IMR-90 (cell line): ENCODE measurements around the gene UNC79. TPM values are rescaled to one million over a fixed set of nuclear protein-coding genes. Genes with fewer than 3 reads are reported as not detected.

Experiments
- ATAC-seq: fragments of 200-7000 bp; cut with Tn5 transposase; 2 replicates; pipeline ENCODE4 v1.9.1; 2020; ENCODE audit warnings: low read depth, mild to moderate bottlenecking, moderate library complexity
- BruUV-seq: library from RNA; stranded (reverse); fragments of 400-500 nt; replicated peaks from 2 replicates; lab custom pipeline; 2021; lab: Mats Ljungman, UMichigan
- CTCF ChIA-PET: fragments of 300-600 bp; formaldehyde crosslinking; extraction: SDS; loops from one replicate; lab custom pipeline; 2021; ENCODE audit warnings: antibody characterized with exemption; lab: Yijun Ruan, JAX
- POLR2A ChIA-PET: fragments of 300-600 bp; sonication (Branson Sonifier 250); formaldehyde crosslinking; loops from one replicate; lab custom pipeline; 2022; ENCODE audit warnings: antibody characterized with exemption; ENCODE audit not compliant: unreplicated experiment; lab: Charles Lee
- DNase-seq: peaks from one replicate; pipeline ENCODE4 v3.0.0; 2013
- H2AFZ ChIP-seq: replicated peaks from 2 replicates; pipeline ENCODE3; 2013; ENCODE audit warnings: low read length, mild to moderate bottlenecking; ENCODE audit not compliant: poor library complexity
- H2AK5ac ChIP-seq: 2 replicates; pipeline ENCODE4 v1.6.1; 2013; ENCODE audit warnings: low read depth, low read length, inconsistent platforms
- H2AK9ac ChIP-seq: replicated peaks from 2 replicates; pipeline ENCODE3; 2013; ENCODE audit warnings: mild to moderate bottlenecking, low read depth, low read length, moderate library complexity; ENCODE audit not compliant: poor library complexity
- H2BK120ac ChIP-seq: 2 replicates; pipeline ENCODE4 v1.6.1; 2013; ENCODE audit warnings: low read depth, low read length, inconsistent platforms
- H2BK15ac ChIP-seq: 3 replicates; pipeline ENCODE4 v1.6.1; 2013; ENCODE audit warnings: low read depth, low read length, inconsistent platforms
- H2BK20ac ChIP-seq: 2 replicates; pipeline ENCODE4 v1.6.1; 2013; ENCODE audit warnings: low read depth, mild to moderate bottlenecking, inconsistent platforms, low read length, moderate library complexity
- H2BK5ac ChIP-seq: 2 replicates; pipeline ENCODE4 v1.6.1; 2013; ENCODE audit warnings: mild to moderate bottlenecking, low read depth, low read length, inconsistent platforms; ENCODE audit not compliant: poor library complexity, severe bottlenecking
- H3K14ac ChIP-seq: replicated peaks from 2 replicates; pipeline ENCODE4 v1.6.1; 2013; ENCODE audit warnings: low read depth, low read length, inconsistent platforms
- H3K18ac ChIP-seq: 2 replicates; pipeline ENCODE4 v1.6.1; 2013; ENCODE audit warnings: low read depth, low read length, control low read depth
- H3K23ac ChIP-seq: 2 replicates; pipeline ENCODE4 v1.6.1; 2013; ENCODE audit warnings: low read depth, low read length, inconsistent platforms
- H3K27ac ChIP-seq: 2 replicates; pipeline ENCODE4 v1.5.1; 2013; ENCODE audit warnings: mild to moderate bottlenecking, control low read depth, low read length; ENCODE audit not compliant: insufficient read depth
- H3K27me3 ChIP-seq: 2 replicates; pipeline ENCODE4 v1.6.1; 2013; ENCODE audit warnings: low read length; ENCODE audit not compliant: control insufficient read depth, insufficient read depth
- H3K36me3 ChIP-seq: 2 replicates; pipeline ENCODE4 v1.6.1; 2013; ENCODE audit warnings: low read length, mixed read lengths; ENCODE audit not compliant: control insufficient read depth, insufficient read depth
- H3K4ac ChIP-seq: 2 replicates; pipeline ENCODE4 v1.6.1; 2013; ENCODE audit warnings: low read depth, low read length, inconsistent platforms
- H3K4me1 ChIP-seq: 2 replicates; pipeline ENCODE4 v1.6.1; 2013; ENCODE audit warnings: low read length, mixed read lengths; ENCODE audit not compliant: control insufficient read depth, insufficient read depth
- H3K4me2 ChIP-seq: 2 replicates; pipeline ENCODE4 v1.6.1; 2013; ENCODE audit warnings: low read depth, mild to moderate bottlenecking, control low read depth, low read length, moderate library complexity
- H3K4me3 ChIP-seq: 2 replicates; pipeline ENCODE4 v1.5.1; 2013; ENCODE audit warnings: low read depth, mild to moderate bottlenecking, control low read depth, low read length, moderate library complexity; ENCODE audit not compliant: insufficient read depth
- H3K56ac ChIP-seq: 2 replicates; pipeline ENCODE4 v1.6.1; 2013; ENCODE audit warnings: low read length, inconsistent platforms; ENCODE audit not compliant: insufficient read depth; ENCODE audit errors: extremely low read depth
- H3K79me1 ChIP-seq, 2 experiments: 2 replicates each; pipeline ENCODE4 v1.6.1; 2013; ENCODE audit warnings: low read length in 2 of 2, inconsistent platforms in 1 of 2, low read depth in 1 of 2
- H3K9ac ChIP-seq: 2 replicates; pipeline ENCODE4 v1.6.1; 2013; ENCODE audit warnings: low read depth, low read length, control low read depth
- H3K9me1 ChIP-seq: 2 replicates; pipeline ENCODE4 v1.6.1; 2013; ENCODE audit warnings: low read length, inconsistent platforms; ENCODE audit not compliant: insufficient read depth
- H3K9me3 ChIP-seq: 2 replicates; pipeline ENCODE4 v1.6.1; 2013; ENCODE audit warnings: low read length; ENCODE audit not compliant: control insufficient read depth, insufficient read depth
- H4K20me1 ChIP-seq: 2 replicates; pipeline ENCODE4 v1.6.1; 2013; ENCODE audit warnings: low read length, inconsistent platforms; ENCODE audit not compliant: insufficient read depth
- H4K5ac ChIP-seq: 2 replicates; pipeline ENCODE4 v1.6.1; 2013; ENCODE audit warnings: mild to moderate bottlenecking, low read depth, low read length, control low read depth
- H4K8ac ChIP-seq, 2 experiments: 2 replicates each; pipeline ENCODE4 v1.6.1; 2013; ENCODE audit warnings: low read depth in 2 of 2, low read length in 2 of 2, control low read depth in 1 of 2, inconsistent platforms in 1 of 2
- H4K91ac ChIP-seq: 2 replicates; pipeline ENCODE4 v1.6.1; 2013; ENCODE audit warnings: low read depth, low read length, inconsistent platforms; ENCODE audit not compliant: insufficient read depth
- BHLHE40 ChIP-seq: fragments of 150-350 bp; IDR thresholded peaks from 2 replicates; pipeline ENCODE4 v1.6.1; 2016; ENCODE audit warnings: mild to moderate bottlenecking, low read depth, low read length
- FOS ChIP-seq: fragments of 150-350 bp; IDR thresholded peaks from 2 replicates; pipeline ENCODE4 v1.6.1; 2016; ENCODE audit warnings: low read depth, low read length
- MAZ ChIP-seq: IDR thresholded peaks from 2 replicates; pipeline ENCODE4 v1.6.1; 2012; ENCODE audit warnings: low read depth, mild to moderate bottlenecking, low read length, improper control_type of control experiment, moderate library complexity, borderline replicate concordance
- MXI1 ChIP-seq: IDR thresholded peaks from 2 replicates; pipeline ENCODE4 v1.6.1; 2012; ENCODE audit warnings: low read depth, mild to moderate bottlenecking, low read length, moderate library complexity, borderline replicate concordance
- NFE2L2 ChIP-seq: fragments of 150-350 bp; IDR thresholded peaks from 2 replicates; pipeline ENCODE4 v1.6.1; 2016; ENCODE audit warnings: low read depth, mild to moderate bottlenecking, low read length
- WGBS, 2 experiments: methylation state at CpG; one replicate each; pipeline versions ENCODE4 v1.1.5 to v1.1.7; 2013; ENCODE audit warnings: missing lambda C conversion rate in 2 of 2; ENCODE audit not compliant: insufficient read length in 1 of 2; ENCODE audit errors: extremely low coverage in 2 of 2; 5-methylcytosine and 5-hydroxymethylcytosine counted together
- dilution Hi-C: fragments of 300-500 bp; cut with HindIII; formaldehyde crosslinking; loops from one replicate; pipeline ENCODE4 v1.14.3; 2018; ENCODE audit warnings: low sequenced_read_pairs; ENCODE audit not compliant: unreplicated experiment
- in situ Hi-C: fragments of 300-500 bp; cut with MboI; formaldehyde crosslinking; loops from 3 replicates; pipeline ENCODE4 v1.14.3; 2019; ENCODE audit warnings: low sequenced_read_pairs, inconsistent platforms, mixed read lengths
- intact Hi-C: fragments of 100-400 bp; cut with micrococcal nuclease; formaldehyde crosslinking; loops from 2 replicates; pipeline ENCODE4 v1.10.0; 2022
- polyA plus RNA-seq, 3 experiments: library from polyadenylated mRNA; depleted of rRNA; stranded (reverse); fragments of >200 nt; gene quantifications; 2 replicates each; pipeline ENCODE4 v1.2.3, GENCODE V29; 2012; ENCODE audit warnings: low replicate concordance in 1 of 3
- total RNA-seq: library from RNA; depleted of rRNA; stranded (reverse); fragments of >200 nt; gene quantifications from 2 replicates; pipeline ENCODE4 v1.2.3, GENCODE V29; 2012
- TF ChIP-seq, protein P1 (sequence below): fragments of 150-350 bp; IDR thresholded peaks from 2 replicates; pipeline ENCODE4 v1.6.1; 2016; ENCODE audit warnings: low read depth, mild to moderate bottlenecking, low read length, moderate library complexity, borderline replicate concordance

The UNC79 gene
- total and polyA plus RNA-seq, 2 of the 4 experiments (the other 2 are of a cell fraction): under 0.01 TPM

DNA sequence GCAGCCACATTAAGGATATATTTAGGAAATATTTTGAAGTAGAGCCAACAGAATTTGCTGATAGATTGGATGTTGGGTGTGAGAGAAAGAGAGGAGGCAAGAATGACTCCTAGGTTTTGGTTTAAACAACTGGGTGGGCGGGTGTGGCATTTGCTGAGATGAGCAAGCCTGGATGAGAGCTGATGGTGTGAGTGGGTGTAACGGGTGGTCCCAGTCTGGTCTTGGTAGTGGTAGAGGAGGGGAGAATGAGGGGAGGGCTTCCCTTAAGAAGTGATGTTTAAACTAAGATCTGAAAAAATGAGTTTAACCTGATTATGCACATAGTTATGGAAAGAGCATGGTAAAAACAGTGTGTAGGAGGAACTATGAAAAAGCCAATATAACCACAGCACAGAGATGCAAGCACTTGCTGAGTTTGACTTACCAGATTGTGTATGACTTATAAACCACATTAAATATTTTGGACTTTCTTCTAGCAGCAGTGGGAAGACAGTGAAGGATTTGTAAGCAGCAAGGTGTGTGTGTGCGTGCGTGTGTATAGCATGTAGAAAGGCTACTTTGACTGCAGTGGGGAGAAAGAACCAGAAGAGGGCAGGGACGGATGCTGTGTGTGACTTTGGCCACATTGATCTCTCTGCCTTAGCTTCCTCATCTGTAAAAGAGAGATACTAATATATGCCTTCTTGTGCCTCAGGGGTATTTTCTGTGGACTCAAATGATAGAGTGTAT, 217.9 kb downstream of the UNC79 start:
- Histone ChIP-seq H3K9me3 (no peaks in the 10 kb centered on the region), H2BK120ac (no peak overlapping the region), H3K36me3 (no peaks in the 10 kb centered on the region), H2BK15ac (no peak overlapping the region), H4K5ac (no peak overlapping the region), H3K4me1 (no peaks in the 10 kb centered on the region), H3K56ac (no peak overlapping the region), H4K20me1 (no peaks in the 10 kb centered on the region), H2AK9ac (no peak overlapping the region), H3K79me1 (no peaks in the 10 kb centered on the region), H3K27me3 (no peaks in the 10 kb centered on the region), H3K23ac (no peak overlapping the region), H3K9ac (no peak overlapping the region), H4K91ac (no peak overlapping the region), H2BK5ac (no peak overlapping the region), H4K8ac (no peak overlapping the region), H3K4ac (no peak overlapping the region), H3K4me2 (no peak overlapping the region), H3K14ac (no peak overlapping the region), H2AFZ (no peak overlapping the region), H3K27ac (no peak overlapping the region), H2AK5ac (no peak overlapping the region), H2BK20ac (no peak overlapping the region), H3K4me3 (no peak overlapping the region), H3K18ac (no peak overlapping the region), H3K9me1 (no peaks in the 10 kb centered on the region)
- intact Hi-C loops (no loop called here), in situ Hi-C loops (no loop called here), dilution Hi-C loops (no loop called here)
- no peak for ATAC-seq
- no TSS peak for BruUV-seq
- no CpG with 5 or more reads among the region's 5 CpGs for WGBS, 2 experiments
- ChIA-PET POLR2A (no interaction called here), CTCF (interaction anchor here (1.0 kb wide), 1 partner anchor 94 kb away, joined by 3 read pairs; no protein-coding TSS in a partner anchor)
- no peak for DNase-seq
- TF ChIP-seq NFE2L2 (no peak), MXI1 (no peak), MAZ (no peak), FOS (no peak), BHLHE40 (no peak)
- TF ChIP-seq, protein P1, sequence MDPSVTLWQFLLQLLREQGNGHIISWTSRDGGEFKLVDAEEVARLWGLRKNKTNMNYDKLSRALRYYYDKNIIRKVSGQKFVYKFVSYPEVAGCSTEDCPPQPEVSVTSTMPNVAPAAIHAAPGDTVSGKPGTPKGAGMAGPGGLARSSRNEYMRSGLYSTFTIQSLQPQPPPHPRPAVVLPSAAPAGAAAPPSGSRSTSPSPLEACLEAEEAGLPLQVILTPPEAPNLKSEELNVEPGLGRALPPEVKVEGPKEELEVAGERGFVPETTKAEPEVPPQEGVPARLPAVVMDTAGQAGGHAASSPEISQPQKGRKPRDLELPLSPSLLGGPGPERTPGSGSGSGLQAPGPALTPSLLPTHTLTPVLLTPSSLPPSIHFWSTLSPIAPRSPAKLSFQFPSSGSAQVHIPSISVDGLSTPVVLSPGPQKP: no peak
